H1 (cell line): ENCODE measurements around the gene PCP4. TPM values are rescaled to one million over a fixed set of nuclear protein-coding genes. Genes with fewer than 3 reads are reported as not detected.
A peak's percentile ranks its signal among the peaks of the same experiment; 100 is the strongest.

Source experiments
- CTCF ChIA-PET: fragments of 300-600 bp; sonication (Branson Sonifier 250); formaldehyde crosslinking; loops from one replicate; lab custom pipeline; 2021; ENCODE audit not compliant: partially characterized antibody; lab: Charles Lee
- POLR2A ChIA-PET: fragments of 300-600 bp; sonication (Branson Sonifier 250); formaldehyde crosslinking; loops from one replicate; lab custom pipeline; 2021; ENCODE audit warnings: inconsistent platforms; ENCODE audit not compliant: partially characterized antibody; lab: Charles Lee
- DNase-seq, 2 experiments: peaks; one replicate each; pipeline versions ENCODE4 v3.0.0 to v3.0.0-alpha.2; 2010 to 2022; ENCODE audit warnings: low spot score in 2 of 2, low read depth in 1 of 2, mixed read lengths in 1 of 2
- FAIRE-seq: peaks from 2 replicates; lab custom pipeline; 2011; peaks lifted over from hg19 to GRCh38; lab: Jason Lieb, UNC
- H2AFZ ChIP-seq: 2 replicates; pipeline ENCODE4 v1.8.1; 2012; ENCODE audit warnings: low read length, inconsistent platforms
- H2AK5ac ChIP-seq: 2 replicates; pipeline ENCODE4 v1.6.1; 2013; ENCODE audit warnings: low read depth, low read length
- H2BK120ac ChIP-seq: replicated peaks from 2 replicates; pipeline ENCODE3; 2013; ENCODE audit warnings: low read depth, low read length, inconsistent platforms
- H2BK12ac ChIP-seq: 2 replicates; pipeline ENCODE4 v1.6.1; 2013; ENCODE audit warnings: low read depth, low read length
- H2BK15ac ChIP-seq: 2 replicates; pipeline ENCODE4 v1.6.1; 2013; ENCODE audit warnings: low read length
- H2BK20ac ChIP-seq: 2 replicates; pipeline ENCODE4 v1.6.1; 2013; ENCODE audit warnings: low read length
- H2BK5ac ChIP-seq: 2 replicates; pipeline ENCODE4 v1.6.1; 2013; ENCODE audit warnings: low read depth, low read length
- H3K14ac ChIP-seq: 2 replicates; pipeline ENCODE4 v1.6.1; 2013; ENCODE audit warnings: inconsistent platforms; ENCODE audit not compliant: insufficient read length
- H3K18ac ChIP-seq: 2 replicates; pipeline ENCODE4 v1.6.1; 2013; ENCODE audit warnings: low read length; ENCODE audit errors: extremely low read depth
- H3K23ac ChIP-seq: 2 replicates; pipeline ENCODE4 v1.6.1; 2013; ENCODE audit warnings: inconsistent platforms; ENCODE audit not compliant: insufficient read length
- H3K23me2 ChIP-seq: 2 replicates; pipeline ENCODE4 v1.6.1; 2013; ENCODE audit warnings: low read depth, low read length
- H3K27ac ChIP-seq: 2 replicates; pipeline ENCODE4 v1.6.1; 2011; ENCODE audit warnings: low read depth, low read length, inconsistent platforms
- H3K27me3 ChIP-seq, 4 experiments: replicated peaks in 1 of 4; 1 replicate in 1 of 4; 2 replicates in 3 of 4; pipeline versions ENCODE4 v1.6.1 to v1.8.1; 2011 to 2013; ENCODE audit warnings: low read length in 3 of 4, mild to moderate bottlenecking in 3 of 4, inconsistent platforms in 2 of 4, mixed read lengths in 2 of 4, moderate library complexity in 1 of 4; ENCODE audit not compliant: control insufficient read depth in 3 of 4, insufficient read depth in 3 of 4; ENCODE audit errors: extremely low read depth in 1 of 4
- H3K36me3 ChIP-seq, 4 experiments: 2 replicates each; pipeline versions ENCODE4 v1.6.1 to v1.8.1; 2011 to 2013; ENCODE audit warnings: mild to moderate bottlenecking in 4 of 4, low read length in 3 of 4, moderate library complexity in 2 of 4, control low read depth in 1 of 4, inconsistent platforms in 1 of 4; ENCODE audit not compliant: insufficient read depth in 4 of 4, control insufficient read depth in 2 of 4
- H3K4ac ChIP-seq: replicated peaks from 2 replicates; pipeline ENCODE3; 2013; ENCODE audit warnings: low read length, low read depth, mixed read lengths, inconsistent platforms; ENCODE audit not compliant: insufficient read length
- H3K4me1 ChIP-seq, 4 experiments: replicated peaks in 1 of 4; 1 replicate in 1 of 4; 2 replicates in 3 of 4; pipeline versions ENCODE4 v1.6.1 to v1.8.1; 2011 to 2013; ENCODE audit warnings: low read length in 3 of 4, inconsistent platforms in 2 of 4, mixed read lengths in 1 of 4; ENCODE audit not compliant: insufficient read depth in 4 of 4, control insufficient read depth in 3 of 4
- H3K4me2 ChIP-seq, 2 experiments: 2 replicates each; pipeline versions ENCODE4 v1.6.1 to v1.8.1; 2011 to 2013; ENCODE audit warnings: low read depth in 2 of 2, low read length in 2 of 2, control low read depth in 1 of 2, inconsistent platforms in 1 of 2, mild to moderate bottlenecking in 1 of 2; ENCODE audit not compliant: insufficient read depth in 1 of 2
- H3K4me3 ChIP-seq, 4 experiments: fragments of 200-600, 300-600 bp in 1 of 4; sonication (generic), shearing (Covaris generic), sonication (Bioruptor Twin) in 1 of 4; 2 replicates each; pipeline versions ENCODE4 v1.5.1 to v1.8.1; 2011 to 2016; ENCODE audit warnings: low read length in 4 of 4, low read depth in 3 of 4, control low read depth in 2 of 4, inconsistent platforms in 2 of 4, mild to moderate bottlenecking in 2 of 4, mixed read lengths in 1 of 4, moderate library complexity in 1 of 4; ENCODE audit not compliant: insufficient read depth in 2 of 4; ENCODE audit errors: extremely low read depth in 1 of 4
- H3K56ac ChIP-seq: replicated peaks from 2 replicates; pipeline ENCODE3; 2013; ENCODE audit warnings: low read depth, mild to moderate bottlenecking, mixed read lengths, low read length, inconsistent platforms; ENCODE audit not compliant: insufficient read length
- H3K79me1 ChIP-seq: 2 replicates; pipeline ENCODE4 v1.6.1; 2013; ENCODE audit warnings: low read depth, low read length, control low read depth
- H3K79me2 ChIP-seq, 2 experiments: 2 replicates each; pipeline versions ENCODE4 v1.6.1 to v1.8.1; 2012 to 2013; ENCODE audit warnings: low read length in 2 of 2, mild to moderate bottlenecking in 2 of 2, inconsistent platforms in 1 of 2; ENCODE audit not compliant: insufficient read depth in 2 of 2, control insufficient read depth in 1 of 2
- H3K9ac ChIP-seq, 4 experiments: replicated peaks in 1 of 4; 1 replicate in 1 of 4; 2 replicates in 3 of 4; pipeline versions ENCODE4 v1.6.1 to v1.8.1; 2011 to 2013; ENCODE audit warnings: low read depth in 3 of 4, low read length in 3 of 4, control low read depth in 2 of 4, mild to moderate bottlenecking in 2 of 4, moderate library complexity in 2 of 4, inconsistent platforms in 1 of 4; ENCODE audit errors: extremely low read depth in 1 of 4
- H3K9me3 ChIP-seq, 2 experiments: 2 replicates each; pipeline versions ENCODE4 v1.6.1 to v1.8.1; 2012 to 2013; ENCODE audit warnings: mild to moderate bottlenecking in 2 of 2, moderate library complexity in 2 of 2, control low read depth in 1 of 2, inconsistent platforms in 1 of 2, low read depth in 1 of 2, low read length in 1 of 2, mixed read lengths in 1 of 2; ENCODE audit not compliant: insufficient read depth in 2 of 2
- H4K20me1 ChIP-seq, 2 experiments: replicated peaks in 1 of 2; 2 replicates each; pipeline versions ENCODE3 to v1.8.1; 2011 to 2013; ENCODE audit warnings: inconsistent platforms in 2 of 2, low read length in 2 of 2, mild to moderate bottlenecking in 1 of 2; ENCODE audit not compliant: insufficient read depth in 2 of 2, control insufficient read depth in 1 of 2
- H4K5ac ChIP-seq: 2 replicates; pipeline ENCODE4 v1.6.1; 2013; ENCODE audit warnings: low read length, low read depth, mixed read lengths, inconsistent platforms; ENCODE audit not compliant: insufficient read length
- H4K8ac ChIP-seq: 2 replicates; pipeline ENCODE4 v1.8.0; 2013; ENCODE audit warnings: mild to moderate bottlenecking, moderate library complexity, low read length, inconsistent platforms; ENCODE audit not compliant: insufficient read depth; ENCODE audit errors: extremely low read depth
- H4K91ac ChIP-seq: replicated peaks from 2 replicates; pipeline ENCODE3; 2013; ENCODE audit warnings: low read length, mixed read lengths, inconsistent platforms; ENCODE audit not compliant: insufficient read length
- RAD21 ChIP-seq, 2 experiments: IDR thresholded peaks in 1 of 2; conservative IDR thresholded peaks in 1 of 2; 2 replicates each; pipeline ENCODE4 v1.6.1; 2011; ENCODE audit warnings: low read depth in 2 of 2, low read length in 2 of 2, improper control_type of control experiment in 1 of 2, inconsistent platforms in 1 of 2, mild to moderate bottlenecking in 1 of 2, moderate library complexity in 1 of 2
- WGBS, 2 experiments: shearing (Covaris generic) in 1 of 2; methylation state at CpG; one replicate each; pipeline versions ENCODE4 v1.1.6 to v1.1.7; 2013 to 2015; ENCODE audit warnings: low lambda C conversion rate in 2 of 2, mixed read lengths in 2 of 2, inconsistent platforms in 1 of 2, low coverage in 1 of 2, missing lambda C conversion rate in 1 of 2; ENCODE audit not compliant: insufficient replicate concordance in 2 of 2, insufficient coverage in 1 of 2, insufficient read length in 1 of 2; ENCODE audit errors: extremely low coverage in 1 of 2, missing lambda C conversion rate in 1 of 2; 5-methylcytosine and 5-hydroxymethylcytosine counted together
- polyA plus RNA-seq, 7 experiments: library from polyadenylated mRNA; depleted of rRNA in 3 of 7; stranded (reverse) in 5 of 7; unstranded in 2 of 7; fragments of >200 nt in 5 of 7; fragments of 200-250 nt in 2 of 7; gene quantifications; 1 replicate in 5 of 7; 2 replicates in 1 of 7; 4 replicates in 1 of 7; pipeline versions ENCODE4 v1.2.1 to v1.2.3, GENCODE V29; 2011 to 2013; ENCODE audit warnings: missing spikeins in 2 of 7, mixed read lengths in 2 of 7
- total RNA-seq: library from RNA; stranded (reverse); fragmentation: NEBNext Ultra II Directional; extraction: Animal tissue kit (Norgen Biotek cat#: 25700); gene quantifications from 2 replicates; pipeline ENCODE4 v1.2.1, GENCODE V29; 2021

Gene PCP4
- total and polyA plus RNA-seq, 2 of the 8 experiments (the other 6 are each of a cell fraction or from before 2014, with no cell fraction given): 1.8 to 2.4 TPM

DNA sequence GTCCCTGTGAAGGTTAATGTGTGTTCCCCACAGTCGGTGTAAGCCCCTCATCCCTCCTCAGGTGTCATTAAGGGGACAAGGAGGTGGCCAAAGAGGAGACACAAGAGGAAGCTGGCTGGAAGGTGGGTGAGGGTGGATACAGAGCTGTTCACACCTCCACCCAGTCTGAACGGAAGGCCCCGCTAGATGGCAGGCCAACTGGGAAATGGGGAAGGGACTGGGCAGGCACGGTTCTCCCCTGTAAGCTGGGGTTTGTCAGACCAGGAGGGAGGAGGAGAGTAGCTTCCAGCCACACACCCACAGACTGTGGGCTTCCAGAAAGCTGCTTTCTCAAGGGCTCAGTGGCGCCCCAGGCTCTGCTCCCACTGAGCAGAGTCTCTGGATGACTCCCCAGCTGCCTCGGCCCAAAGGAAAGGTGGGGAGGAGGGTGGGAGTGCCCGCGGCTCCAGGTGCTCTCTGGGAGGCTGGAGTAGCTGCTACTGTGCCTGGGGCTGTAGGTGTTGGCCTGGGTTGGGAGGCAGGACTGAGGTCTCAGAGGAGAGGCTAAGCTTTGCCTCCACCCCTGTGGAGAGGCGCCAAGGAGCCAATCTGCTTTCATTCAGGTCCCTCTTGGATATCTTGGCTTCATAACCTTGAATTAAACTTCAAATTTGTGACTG is 41.2 kb downstream of the PCP4 start:
- H3K23me2 ChIP-seq: no peaks in the 10 kb centered on the region
- no peak overlapping the region; the same call in 1 of the 2 replicates for H2BK5ac ChIP-seq
- no peak for FAIRE-seq
- no peaks in the 10 kb centered on the region for H3K79me1 ChIP-seq
- H2BK120ac ChIP-seq: no peak overlapping the region
- H3K4me3 ChIP-seq: no peak overlapping the region
- H3K27me3 ChIP-seq: no peaks in the 10 kb centered on the region
- no peak overlapping the region for H2BK12ac ChIP-seq
- no peaks in the 10 kb centered on the region for H3K9me3 ChIP-seq
- no peak overlapping the region for H2AFZ ChIP-seq
- CTCF ChIA-PET: interaction anchor here (0.6 to 1.6 kb wide), 11 partner anchors 17 to 274 kb away, joined by 3 to 10 read pairs (median 3); partner anchors contain the start of gene PCP4
- H3K9ac ChIP-seq: no peak overlapping the region
- no peak overlapping the region for H4K8ac ChIP-seq
- H3K56ac ChIP-seq: no peak overlapping the region
- no peak overlapping the region for H3K18ac ChIP-seq
- POLR2A ChIA-PET: no interaction called here
- peak in 1 of 2 experiments; percentile 52 for DNase-seq
- H3K23ac ChIP-seq: no peak overlapping the region
- no peaks in the 10 kb centered on the region for H3K36me3 ChIP-seq
- no peaks in the 10 kb centered on the region for H4K20me1 ChIP-seq
- no peak overlapping the region for H2BK15ac ChIP-seq
- H3K4ac ChIP-seq: no peak overlapping the region
- 67% methylated on average over 8 of the region's 9 CpGs; no CpG with 5 or more reads in 1 of the 2 experiments for WGBS, 2 experiments
- no peak overlapping the region for H2AK5ac ChIP-seq
- H4K91ac ChIP-seq: no peak overlapping the region
- H4K5ac ChIP-seq: no peak overlapping the region
- no peak overlapping the region for H3K27ac ChIP-seq
- H3K14ac ChIP-seq: no peak overlapping the region
- no peaks in the 10 kb centered on the region for H3K79me2 ChIP-seq
- no peak overlapping the region for H3K4me2 ChIP-seq
- H3K4me1 ChIP-seq: peaks cover 0 to 4% (median under 1%) of the 10 kb centered on the region in 4 experiments; a peak in 2 of 7 replicates
- H2BK20ac ChIP-seq: no peak overlapping the region
- TF ChIP-seq RAD21 (IDR thresholded peaks at IDR 0.05 in 1 of 2, conservative IDR thresholded peaks at IDR 0.05 in 1 of 2; ENCODE audit: low read depth in 2 of 2, low read length in 2 of 2): peak; percentile 33 to 34
